Middle frontal gyrus (tissue), 1 donor: ENCODE measurements around the gene FAM107A.

Experiments used
- DNase-seq: peaks from one replicate; pipeline ENCODE4 v3.0.0-alpha.2; 2015; ENCODE audit warnings: low spot score; ENCODE audit errors: extremely low spot score

FAM107A gene

DNA sequence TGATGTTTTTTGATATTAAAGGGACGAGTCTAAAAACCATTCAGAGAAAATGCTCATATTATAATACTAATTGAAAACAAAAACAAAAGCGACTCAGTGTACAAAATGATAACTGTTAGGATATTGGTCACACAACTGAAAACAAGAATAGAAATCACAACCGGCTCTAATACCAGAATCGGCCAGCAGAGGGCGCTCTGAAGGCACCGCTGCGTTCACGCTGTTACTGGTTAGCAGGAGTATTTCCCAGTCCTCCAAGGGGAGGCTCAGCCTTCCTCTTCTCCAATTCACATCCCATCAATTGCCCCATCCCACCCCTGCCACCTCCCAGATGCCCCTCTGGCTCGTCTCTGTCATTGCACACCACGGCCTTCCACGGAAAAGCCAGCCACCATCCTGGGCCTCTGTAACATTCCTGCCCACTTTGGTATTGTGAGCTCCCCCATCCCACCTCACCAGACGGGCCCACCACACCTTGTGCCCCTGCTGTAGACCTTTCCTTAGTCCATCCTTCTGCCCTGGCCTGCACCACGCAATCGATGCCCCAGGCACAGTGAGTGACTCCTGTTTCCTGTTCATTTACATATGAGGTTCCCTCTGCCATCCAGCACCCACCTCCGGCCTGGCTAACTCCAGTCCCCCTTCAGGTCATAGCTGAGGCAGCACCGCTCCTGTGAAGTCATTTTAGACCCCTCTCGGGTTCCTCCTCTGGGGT is 8.5 kb downstream of the FAM107A start:
- peak; percentile 40 for DNase-seq

DNA sequence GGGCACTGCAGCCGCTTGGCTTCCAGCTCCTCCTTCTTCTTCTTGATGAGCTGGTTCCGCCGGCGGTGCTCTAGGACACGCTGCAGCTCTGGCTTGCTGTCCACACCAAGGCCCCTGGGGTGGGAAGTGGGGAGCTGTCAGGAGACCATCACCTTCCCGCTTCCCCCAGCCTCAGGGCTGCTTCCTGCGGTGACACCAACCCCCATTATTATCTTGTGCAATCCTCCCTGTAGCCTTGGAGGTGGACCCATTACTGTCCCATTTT is 10.0 kb downstream of the FAM107A start:
- DNase-seq, result no peak

GRCh38 chr3:58566398-58567250 is 10.6 kb downstream of the FAM107A start:
- DNase-seq, result no peak

DNA sequence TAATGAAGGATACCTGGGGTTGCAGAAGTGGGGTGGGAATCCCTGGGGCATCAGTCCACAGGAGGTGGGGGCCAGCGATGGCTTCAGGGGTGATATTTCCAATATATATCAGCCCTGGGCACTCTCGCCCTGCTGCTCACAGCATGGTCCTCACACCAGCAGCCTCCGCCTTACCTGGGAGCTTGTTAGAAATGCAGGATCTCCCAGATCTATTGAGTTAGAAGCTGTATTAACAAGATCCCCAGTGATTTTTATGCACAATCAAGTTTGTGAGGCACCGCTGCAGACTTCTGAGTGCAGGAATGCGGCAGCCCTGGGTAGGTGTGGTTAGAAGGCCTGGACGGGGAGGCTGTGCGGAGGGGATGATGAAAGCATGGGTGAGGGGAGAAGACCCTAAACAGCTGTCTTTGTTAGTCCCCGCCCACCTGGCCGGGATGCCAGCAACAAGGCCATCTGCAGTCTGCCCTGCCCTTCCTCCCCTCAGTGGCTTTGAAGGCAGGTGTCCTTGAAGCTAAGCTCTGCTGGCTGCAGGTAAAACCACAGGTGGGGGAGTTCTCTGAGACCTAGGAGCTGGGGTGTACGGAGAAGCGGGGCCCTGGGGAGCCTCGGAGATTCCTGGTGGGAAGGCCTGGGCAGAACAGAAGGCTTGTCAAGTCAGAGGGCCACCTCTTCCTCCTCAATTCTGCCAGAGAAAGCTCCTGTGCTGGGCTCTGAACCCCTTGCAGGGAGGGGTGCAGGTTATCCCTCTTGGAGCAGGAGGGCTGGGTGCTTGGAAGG is 11.4 kb downstream of the FAM107A start:
- DNase-seq, result no peak

DNA sequence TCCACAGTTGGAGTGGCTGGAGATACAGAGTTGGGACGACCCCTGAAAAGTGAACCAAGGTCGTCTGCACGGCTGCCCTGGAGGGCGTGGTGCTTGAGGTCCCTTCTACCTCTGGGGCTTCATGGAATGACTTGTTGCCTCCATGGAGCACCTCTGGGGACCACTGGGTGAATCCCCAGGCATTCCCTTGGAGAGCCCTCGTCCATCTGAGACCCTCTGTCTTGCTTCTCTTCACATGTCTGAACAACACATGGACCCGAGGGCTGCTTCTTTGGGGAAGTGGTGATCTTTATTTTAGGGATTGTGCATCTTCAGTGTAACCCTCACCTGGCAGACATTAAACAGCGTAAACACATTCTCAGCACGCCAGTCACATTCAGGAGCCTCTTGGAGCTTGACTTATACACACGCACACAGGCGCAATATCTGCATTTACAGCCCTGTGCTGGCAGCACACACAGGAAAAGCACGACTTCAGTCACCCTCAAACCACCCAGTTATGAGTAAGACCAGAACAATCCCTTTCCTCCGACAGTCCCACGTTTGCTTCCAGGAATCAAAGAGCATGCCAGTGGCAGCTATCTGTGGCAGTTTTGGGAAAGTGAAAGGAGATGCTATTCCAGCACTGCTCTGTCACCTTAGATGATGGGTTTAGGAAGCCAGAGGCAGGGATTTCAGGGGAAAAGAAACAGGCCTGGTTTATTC is 12.6 kb downstream of the FAM107A start:
- DNase-seq, result no peak

- no peak for DNase-seq
These were observed 13.1 kb downstream of the FAM107A start for GRCh38 chr3:58564054-58564453.

DNA sequence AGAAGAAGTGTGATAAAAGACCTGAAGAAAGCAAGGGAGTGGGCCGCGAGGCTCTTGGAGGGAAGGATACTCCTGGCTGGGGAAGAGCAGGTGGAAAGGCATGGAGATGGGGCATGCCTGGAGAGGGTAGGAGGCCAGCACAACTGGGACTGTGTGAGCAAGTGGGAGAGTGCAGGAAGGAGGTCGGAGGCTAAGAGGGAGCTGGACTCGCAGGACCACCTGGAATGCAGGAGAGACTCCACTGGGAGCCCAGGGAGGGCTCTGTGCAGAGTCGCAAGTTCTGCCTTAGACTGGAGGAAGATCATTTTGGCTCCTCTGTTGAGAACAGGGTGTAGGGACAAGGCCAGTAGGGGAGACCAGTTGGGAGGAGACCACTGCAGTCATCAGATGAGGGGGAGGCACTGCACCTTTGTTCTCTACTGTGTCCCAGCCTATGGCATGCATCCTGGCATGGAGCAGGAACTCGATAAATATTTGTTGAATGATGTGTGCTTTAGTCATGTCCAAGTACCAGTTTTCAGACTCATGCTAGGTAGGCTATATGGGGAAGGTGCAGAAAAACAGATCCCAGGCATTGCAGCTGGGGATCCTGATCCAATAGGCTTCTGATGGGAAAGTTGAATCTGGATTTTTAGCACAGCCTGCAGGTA is 13.7 kb downstream of the FAM107A start:
- DNase-seq, result no peak

GRCh38 chr3:58562498-58562897 is 14.7 kb downstream of the FAM107A start:
- DNase-seq, result no peak

DNA sequence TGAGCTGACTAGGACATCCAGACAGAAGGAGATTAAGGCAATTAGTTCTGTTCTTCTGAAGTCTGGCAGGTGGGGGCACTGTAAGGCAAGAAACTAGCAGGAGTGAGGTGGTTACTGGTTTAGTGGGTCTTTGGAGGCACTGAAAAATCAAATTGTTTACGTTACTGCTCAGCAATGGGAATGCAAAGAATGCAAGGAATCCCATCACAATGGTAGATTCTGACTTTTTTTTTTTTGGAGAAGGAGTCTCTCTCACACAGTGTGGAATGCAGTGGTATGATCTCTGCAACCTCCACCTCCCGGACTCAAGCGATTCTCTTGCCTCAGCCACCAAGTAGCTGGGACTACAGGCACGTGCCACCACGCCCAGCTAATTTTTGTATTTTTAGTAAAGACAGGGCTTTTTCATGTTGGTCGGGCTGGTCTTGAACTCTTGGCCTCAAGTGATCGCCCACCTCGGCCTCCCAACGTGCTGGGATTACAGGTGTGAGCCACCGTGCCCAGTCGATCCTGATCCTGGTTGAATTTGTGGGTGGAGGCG is 16.4 kb downstream of the FAM107A start:
- no peak for DNase-seq

GRCh38 chr3:58559586-58559985 is 17.6 kb downstream of the FAM107A start:
- no peak for DNase-seq

DNA sequence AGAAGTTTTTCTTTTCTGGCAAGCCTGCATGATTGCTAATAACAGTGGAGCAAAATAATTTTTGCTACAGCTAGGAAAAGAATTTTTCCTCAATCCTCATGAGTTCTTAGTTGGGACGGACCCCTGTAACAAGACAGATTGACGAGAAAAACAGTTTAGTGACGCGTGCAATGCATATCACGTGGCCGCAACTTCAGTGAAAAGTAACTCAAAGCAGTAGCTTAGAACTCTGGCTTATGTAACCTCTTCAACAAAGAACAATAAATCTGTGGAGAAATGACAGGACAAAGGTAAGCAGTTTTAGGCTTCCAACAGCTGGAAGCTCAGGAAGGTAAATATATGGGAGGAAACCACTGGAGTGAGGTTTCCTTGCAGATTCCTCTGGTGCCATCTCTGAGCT is 19.7 kb downstream of the FAM107A start:
- DNase-seq, result no peak

DNA sequence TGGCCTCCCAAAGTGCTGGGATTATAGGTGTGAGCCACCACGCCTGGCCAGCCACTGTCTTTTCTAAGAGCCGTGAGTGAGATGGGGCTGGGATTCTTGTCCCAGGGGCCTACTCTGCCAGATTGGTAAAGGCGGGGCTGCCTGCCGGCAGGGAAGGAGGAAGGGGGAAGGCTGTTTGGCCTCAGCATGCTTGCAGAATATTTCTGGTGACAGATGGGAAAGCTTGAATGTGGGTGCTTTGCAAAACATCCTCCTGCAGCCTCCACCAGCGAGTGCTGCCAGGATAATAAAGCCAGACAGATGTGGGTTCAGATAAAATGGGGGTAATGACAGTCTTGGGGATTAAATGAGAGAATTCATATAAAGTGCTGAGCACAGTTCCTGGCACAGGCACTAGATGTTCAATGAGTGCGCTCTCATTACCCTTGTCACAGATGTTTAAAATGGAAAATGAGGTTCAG is 20.4 kb downstream of the FAM107A start:
- no peak for DNase-seq

GRCh38 chr3:58556001-58556400 is 21.2 kb downstream of the FAM107A start:
- no peak for DNase-seq

DNA sequence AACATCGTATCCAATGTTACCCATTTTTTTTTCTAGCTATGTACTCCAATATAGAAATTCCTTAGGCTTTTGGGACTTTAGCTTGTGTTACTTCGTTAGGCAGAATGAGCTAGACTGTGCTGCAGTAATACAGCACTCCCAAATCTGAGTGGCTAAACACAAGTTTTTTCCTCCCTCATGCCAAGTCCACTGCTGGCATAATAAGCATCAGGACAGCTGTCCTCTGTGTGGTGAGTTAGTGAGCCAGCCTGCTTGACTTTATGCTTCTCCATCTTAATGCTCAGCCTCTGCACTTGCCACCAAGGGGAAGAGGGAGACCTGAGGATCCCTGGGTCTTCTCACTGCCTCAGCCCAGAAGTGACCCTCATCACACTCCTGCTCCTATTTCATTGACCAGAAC is 22.0 kb downstream of the FAM107A start:
- DNase-seq, result no peak

DNA sequence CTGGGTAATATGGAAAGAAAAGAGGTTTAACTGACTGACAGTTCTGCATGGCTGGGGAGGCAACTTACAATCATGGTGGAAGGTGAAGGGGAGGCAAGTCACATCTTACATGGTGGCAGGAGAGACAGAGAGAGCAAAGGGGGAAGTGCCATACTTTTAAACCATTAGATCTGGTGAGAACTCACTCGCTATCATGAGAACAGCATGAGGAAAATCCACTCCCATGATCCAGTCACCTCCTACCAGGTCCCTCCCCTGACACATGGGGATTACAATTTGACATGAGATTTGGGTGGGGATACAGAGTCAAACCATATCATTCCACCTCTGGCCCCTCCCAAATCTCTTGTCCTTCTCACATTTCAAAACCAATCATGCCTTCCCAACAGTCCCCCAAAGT is 24.2 kb downstream of the FAM107A start:
- no peak for DNase-seq

DNA sequence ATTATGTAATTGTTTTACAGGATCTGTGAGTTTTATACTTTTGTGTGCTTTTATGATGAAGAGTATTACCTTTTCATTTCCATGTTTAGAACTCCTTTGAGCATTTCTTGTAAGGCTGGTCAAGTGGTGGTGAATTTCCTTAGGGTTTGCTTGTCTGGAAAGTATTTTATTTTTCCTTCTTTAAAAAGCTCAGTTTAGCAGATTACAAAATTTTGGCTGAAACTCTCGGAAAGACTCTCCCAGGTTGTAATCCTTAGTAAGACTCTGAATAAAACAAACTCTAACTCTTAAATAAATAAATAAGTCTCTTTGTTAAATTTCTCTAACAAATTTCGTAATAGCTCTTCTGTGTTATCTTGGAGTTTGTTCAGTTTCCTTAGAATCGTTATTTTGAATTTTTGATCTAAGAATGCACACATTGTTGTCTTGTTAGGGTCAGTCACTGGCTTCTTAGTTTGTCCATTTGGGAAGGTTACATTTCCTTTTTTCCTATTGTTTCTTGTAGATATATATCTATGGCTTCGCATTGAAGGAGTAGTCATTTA is 25.5 kb downstream of the FAM107A start:
- DNase-seq, result no peak

- no peak for DNase-seq
These were observed 32.6 kb downstream of the FAM107A start for GRCh38 chr3:58544541-58544940.

GRCh38 chr3:58540176-58540858 is 36.9 kb downstream of the FAM107A start:
- DNase-seq, result no peak

GRCh38 chr3:58539626-58540025 is 37.6 kb downstream of the FAM107A start:
- DNase-seq, result no peak
